Measurements from ENCODE around the gene CDK2AP2. TPM values are rescaled to one million over a fixed set of nuclear protein-coding genes. Genes with fewer than 3 reads are reported as not detected.
A peak's percentile ranks its signal among the peaks of the same experiment; 100 is the strongest.
"Not testable (repeated sequence)": the region's sequence is repeated elsewhere in the genome, so short reads cannot be mapped to it uniquely, and the experiment has no call there.

The CDK2AP2 gene
- total RNA-seq, 1 donor from 2014 or later = 55.0 TPM

GRCh38 chr11:67476692-67477091 lies 31.3 kb downstream of the CDK2AP2 start:
- ATAC-seq; intact Hi-C loops (cut with micrococcal nuclease); DNase-seq: not testable (repeated sequence)

DNA sequence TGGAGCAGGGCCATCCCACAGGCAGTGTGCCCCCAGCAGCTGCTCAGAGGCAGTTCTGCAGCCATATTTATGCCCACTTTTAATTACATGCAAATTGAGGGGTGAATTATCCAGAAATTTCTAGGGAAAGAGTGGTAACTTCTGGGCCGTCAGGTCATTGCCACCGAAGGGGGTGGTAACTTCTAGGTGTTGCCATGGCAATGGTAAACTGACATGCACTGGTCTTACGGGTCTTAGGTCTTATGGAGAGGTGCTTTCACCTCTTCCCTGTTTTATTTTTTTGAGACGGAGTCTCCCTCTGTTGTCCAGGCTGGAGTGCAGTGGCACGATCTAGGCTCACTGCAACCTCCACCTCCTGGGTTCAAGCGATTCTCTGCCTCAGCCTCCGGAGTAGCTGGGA lies 35.1 kb downstream of the CDK2AP2 start:
- intact Hi-C loops (cut with micrococcal nuclease) = no loop called here
- DNase-seq (no peak), ATAC-seq (no peak)

GRCh38 chr11:67470337-67471002 lies 37.5 kb downstream of the CDK2AP2 start:
- ATAC-seq (no peak), DNase-seq (no peak)
- intact Hi-C loops (cut with micrococcal nuclease) = no loop called here

- DNase-seq (no peak), ATAC-seq (no peak)
- intact Hi-C loops (cut with micrococcal nuclease) = no loop called here
Observed at GRCh38 chr11:67469508-67469811, 38.5 kb downstream of the CDK2AP2 start.

- intact Hi-C loops (cut with micrococcal nuclease) = no loop called here
- DNase-seq = peak; percentile 97
- peak; percentile 90 for ATAC-seq
Observed at GRCh38 chr11:67468759-67469507, 39.0 kb downstream of the CDK2AP2 start, which contains the start of gene TMEM134. TSS of gene TMEM134 (minus strand) at chr11:67469251. CDS start at chr11:67469192, 59 bp downstream.

DNA sequence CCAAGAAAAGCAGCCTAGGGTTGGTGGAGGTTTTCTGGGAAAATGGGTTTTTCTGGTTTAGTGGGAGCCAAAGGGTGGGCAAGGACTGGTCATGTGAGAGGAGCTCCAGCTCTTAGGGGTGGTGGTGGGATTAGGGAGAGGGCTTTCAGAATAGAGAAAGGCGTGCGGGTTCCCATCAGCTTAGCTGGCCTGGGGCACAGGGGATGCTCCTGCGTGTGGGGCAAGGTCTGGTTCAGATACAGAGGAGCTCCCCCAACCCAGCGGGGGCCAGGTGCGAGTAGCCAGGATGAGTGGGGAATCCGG lies 39.6 kb downstream of the CDK2AP2 start:
- intact Hi-C loops (cut with micrococcal nuclease) = no loop called here
- no peak for DNase-seq
- no peak for ATAC-seq

GRCh38 chr11:67468056-67468455 lies 39.9 kb downstream of the CDK2AP2 start:
- DNase-seq (no peak), ATAC-seq (no peak)
- intact Hi-C loops (cut with micrococcal nuclease) = no loop called here

- DNase-seq = no peak
- ATAC-seq = no peak
- intact Hi-C loops (cut with micrococcal nuclease) = no loop called here
Observed at GRCh38 chr11:67466962-67467771, 40.8 kb downstream of the CDK2AP2 start.

DNA sequence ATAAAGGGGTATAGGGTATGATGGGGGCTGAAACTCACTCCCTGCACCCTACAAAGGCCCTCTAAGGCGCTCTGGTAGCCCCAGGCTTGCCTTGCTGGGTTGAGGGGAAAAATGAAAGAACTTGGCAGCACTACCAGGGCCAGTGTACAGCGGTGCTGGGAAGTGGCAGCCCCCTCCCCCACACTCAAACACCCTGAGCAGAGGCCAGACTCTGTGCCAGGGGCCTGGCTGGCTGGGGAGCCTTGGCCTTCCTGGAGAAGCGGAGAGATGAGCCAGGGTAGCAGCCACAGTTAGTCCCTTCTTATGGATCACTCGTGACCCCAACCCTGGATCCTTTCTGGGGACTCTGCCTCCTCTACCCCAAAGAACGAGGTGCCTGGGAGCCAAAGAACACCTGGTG lies 41.6 kb downstream of the CDK2AP2 start:
- intact Hi-C loops (cut with micrococcal nuclease) = no loop called here
- DNase-seq = no peak
- no peak for ATAC-seq

DNA sequence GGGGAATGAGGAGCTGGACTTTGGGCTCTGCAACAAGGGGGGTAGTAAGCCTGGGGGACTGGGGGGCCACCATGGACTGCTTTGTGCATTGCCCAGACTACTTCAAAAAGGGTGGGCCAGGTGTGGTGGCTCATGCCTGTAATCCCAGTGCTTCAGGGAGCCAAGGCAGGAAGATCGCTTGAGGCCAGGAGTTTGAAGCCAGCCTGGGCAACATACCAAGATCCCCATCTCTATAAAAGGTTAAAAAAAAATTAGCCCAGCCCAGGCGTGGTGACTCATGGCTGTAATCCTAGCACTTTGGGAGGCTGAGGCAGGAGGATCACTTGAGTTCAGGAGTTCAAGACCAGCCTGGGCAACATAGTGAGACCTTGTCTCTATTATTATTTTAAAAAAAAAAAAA lies 42.4 kb downstream of the CDK2AP2 start:
- DNase-seq; intact Hi-C loops (cut with micrococcal nuclease); ATAC-seq: not testable (repeated sequence)

- intact Hi-C loops (cut with micrococcal nuclease) = no loop called here
- ATAC-seq (no peak), DNase-seq (no peak)
Observed at GRCh38 chr11:67465189-67465510, 42.8 kb downstream of the CDK2AP2 start.

DNA sequence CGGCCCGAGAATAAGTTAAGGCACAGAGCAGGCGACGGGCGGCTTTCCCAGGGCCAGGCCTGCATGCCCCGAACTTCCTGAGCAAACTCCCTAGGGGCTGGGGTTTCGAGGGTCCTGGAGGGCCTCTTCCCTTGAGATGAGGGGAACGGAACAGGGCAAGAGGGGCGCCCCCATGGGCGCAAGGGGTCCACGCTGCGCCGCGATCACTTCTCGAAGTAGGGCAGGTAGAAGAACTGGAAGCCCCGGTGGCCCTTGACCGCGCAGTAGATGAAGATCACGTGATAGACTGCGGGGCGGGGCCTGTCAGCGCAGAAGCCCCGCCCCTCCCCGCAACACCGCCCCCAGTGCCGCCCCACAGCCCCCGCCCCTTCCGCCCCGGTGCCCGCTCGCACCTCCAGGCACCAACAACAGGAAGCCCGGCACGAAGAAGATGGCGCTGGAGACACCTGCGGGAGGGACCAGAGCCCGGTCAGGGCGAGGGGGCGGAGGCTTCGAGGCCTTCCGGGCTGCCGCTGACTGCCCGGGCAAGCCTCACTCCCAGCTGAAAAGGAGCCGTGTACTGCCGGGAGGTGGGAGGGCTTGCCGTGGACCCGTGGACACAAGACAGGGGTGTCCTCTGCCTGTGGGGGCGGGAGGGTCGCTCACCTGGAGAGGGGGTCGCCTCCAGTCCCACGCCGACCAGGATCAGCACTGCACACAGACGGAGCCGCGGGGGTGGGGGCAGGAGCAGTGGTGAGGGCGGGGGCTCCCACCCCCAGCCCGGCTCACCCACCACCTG lies 43.4 kb downstream of the CDK2AP2 start:
- peak; percentile 72 for ATAC-seq
- intact Hi-C loops (cut with micrococcal nuclease) = no loop called here
- DNase-seq = peak; percentile 91

GRCh38 chr11:67463680-67464410 lies 44.1 kb downstream of the CDK2AP2 start:
- peak; percentile 17 for ATAC-seq
- intact Hi-C loops (cut with micrococcal nuclease) = no loop called here

GRCh38 chr11:67463186-67463585 lies 44.8 kb downstream of the CDK2AP2 start:
- intact Hi-C loops (cut with micrococcal nuclease) = no loop called here
- DNase-seq = no peak

More at GRCh38 chr11:67463680-67464410, 44.1 kb downstream of the CDK2AP2 start:
- peak; percentile 62 for DNase-seq

GRCh38 chr11:67458266-67458665 lies 49.7 kb downstream of the CDK2AP2 start:
- DNase-seq (no peak), ATAC-seq (no peak)
- intact Hi-C loops (cut with micrococcal nuclease) = no loop called here

More at GRCh38 chr11:67463186-67463585, 44.8 kb downstream of the CDK2AP2 start:
- ATAC-seq = no peak

DNA sequence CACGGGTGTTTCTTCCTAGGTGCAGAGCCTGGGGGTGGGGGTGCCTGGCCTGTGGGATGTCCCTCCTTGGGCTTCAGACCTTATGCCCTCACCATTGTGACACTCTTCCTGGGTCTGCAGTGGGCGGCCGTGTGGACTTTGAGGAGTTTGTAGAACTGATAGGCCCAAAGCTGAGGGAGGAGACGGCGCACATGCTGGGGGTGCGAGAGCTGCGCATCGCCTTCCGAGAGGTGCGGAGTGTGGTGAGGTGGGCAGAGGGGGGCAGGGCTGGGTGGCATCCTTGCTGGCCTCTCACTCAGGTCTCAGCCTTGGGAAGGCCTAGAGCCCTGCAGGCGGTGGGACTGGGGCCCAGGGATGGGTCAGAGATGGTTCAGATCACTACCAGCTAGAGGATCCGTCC lies 50.5 kb downstream of the CDK2AP2 start:
- intact Hi-C loops (cut with micrococcal nuclease) = no loop called here
- ATAC-seq (no peak), DNase-seq (no peak)
